HS-5 (cell line): ENCODE results near the gene MT3.
A peak's percentile ranks its signal among the peaks of the same experiment; 100 is the strongest.

Experiments used
- DNase-seq: peaks from one replicate; pipeline ENCODE4 v3.0.0-alpha.2; 2012; ENCODE audit warnings: low read depth

Gene MT3

GRCh38 chr16:56589141-56590039 lies at the start of gene MT3:
Gene MT3, plus strand, starts transcription at chr16:56589528. Its CDS starts 63 bp downstream, at chr16:56589591.
- DNase-seq = no peak

GRCh38 chr16:56539656-56540055 lies 49.7 kb upstream of the MT3 start:
- DNase-seq = no peak

GRCh38 chr16:56542039-56542438 lies 47.3 kb upstream of the MT3 start:
- DNase-seq = no peak

GRCh38 chr16:56547120-56547948 lies 42.0 kb upstream of the MT3 start:
- peak; percentile 18 for DNase-seq

- DNase-seq = no peak
Observed at GRCh38 chr16:56547949-56548567, 41.3 kb upstream of the MT3 start.

GRCh38 chr16:56549161-56549560 lies 40.2 kb upstream of the MT3 start:
- DNase-seq = no peak

GRCh38 chr16:56549744-56550385 lies 39.5 kb upstream of the MT3 start:
- no peak for DNase-seq

GRCh38 chr16:56551796-56552738 lies 37.3 kb upstream of the MT3 start:
- no peak for DNase-seq

- DNase-seq = no peak
Observed at GRCh38 chr16:56554441-56554840, 34.9 kb upstream of the MT3 start.

- peak; percentile 46 for DNase-seq
Observed at GRCh38 chr16:56558024-56558747, 31.1 kb upstream of the MT3 start.

GRCh38 chr16:56559109-56559508 lies 30.2 kb upstream of the MT3 start:
- DNase-seq = no peak

- no peak for DNase-seq
Observed at GRCh38 chr16:56560447-56560846, 28.9 kb upstream of the MT3 start.

GRCh38 chr16:56561126-56561525 lies 28.2 kb upstream of the MT3 start:
- DNase-seq = no peak

GRCh38 chr16:56564793-56565477 lies 24.4 kb upstream of the MT3 start, which contains the start of gene MT4:
Gene MT4, plus strand, starts transcription at chr16:56565073. Its CDS starts 56 bp downstream, at chr16:56565129.
- no peak for DNase-seq

- no peak for DNase-seq
Observed at GRCh38 chr16:56569971-56570370, 19.4 kb upstream of the MT3 start.

GRCh38 chr16:56571525-56571924 lies 17.8 kb upstream of the MT3 start:
- no peak for DNase-seq

GRCh38 chr16:56574625-56575024 lies 14.7 kb upstream of the MT3 start:
- no peak for DNase-seq

GRCh38 chr16:56576585-56577299 lies 12.6 kb upstream of the MT3 start:
- DNase-seq = no peak

- DNase-seq = no peak
Observed at GRCh38 chr16:56577300-56577625, 12.1 kb upstream of the MT3 start.
